GM18858 (cell line): ENCODE measurements around the gene YY1.
"Not testable (repeated sequence)": the region's sequence is repeated elsewhere in the genome, so short reads cannot be mapped to it uniquely, and the experiment has no call there.

Experiments used
- ATAC-seq: cut with Tn5 transposase; IDR thresholded peaks from one replicate; pipeline ENCODE4 v1.9.1; 2021; ENCODE audit not compliant: unreplicated experiment

YY1 gene

DNA sequence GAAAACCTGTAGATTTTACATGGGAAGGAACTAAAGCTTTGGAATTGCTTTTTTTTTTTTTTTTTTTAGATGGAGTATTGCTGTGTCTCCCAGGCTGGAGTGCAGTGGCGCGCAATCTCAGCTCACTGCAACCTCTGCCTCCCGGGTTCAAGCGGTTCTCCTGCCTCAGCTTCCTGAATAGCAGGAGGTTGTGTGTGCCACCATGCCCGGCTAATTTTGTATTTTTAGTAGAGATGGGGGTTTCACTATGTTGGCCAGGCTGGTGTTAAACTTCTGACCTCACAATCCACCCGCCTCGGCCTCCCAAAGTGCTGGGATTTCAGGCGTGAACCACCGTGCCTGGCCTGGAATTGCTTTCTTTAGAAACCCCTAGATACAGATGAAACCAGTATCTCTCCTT is 44.5 kb downstream of the YY1 start:
- ATAC-seq = not testable (repeated sequence)

DNA sequence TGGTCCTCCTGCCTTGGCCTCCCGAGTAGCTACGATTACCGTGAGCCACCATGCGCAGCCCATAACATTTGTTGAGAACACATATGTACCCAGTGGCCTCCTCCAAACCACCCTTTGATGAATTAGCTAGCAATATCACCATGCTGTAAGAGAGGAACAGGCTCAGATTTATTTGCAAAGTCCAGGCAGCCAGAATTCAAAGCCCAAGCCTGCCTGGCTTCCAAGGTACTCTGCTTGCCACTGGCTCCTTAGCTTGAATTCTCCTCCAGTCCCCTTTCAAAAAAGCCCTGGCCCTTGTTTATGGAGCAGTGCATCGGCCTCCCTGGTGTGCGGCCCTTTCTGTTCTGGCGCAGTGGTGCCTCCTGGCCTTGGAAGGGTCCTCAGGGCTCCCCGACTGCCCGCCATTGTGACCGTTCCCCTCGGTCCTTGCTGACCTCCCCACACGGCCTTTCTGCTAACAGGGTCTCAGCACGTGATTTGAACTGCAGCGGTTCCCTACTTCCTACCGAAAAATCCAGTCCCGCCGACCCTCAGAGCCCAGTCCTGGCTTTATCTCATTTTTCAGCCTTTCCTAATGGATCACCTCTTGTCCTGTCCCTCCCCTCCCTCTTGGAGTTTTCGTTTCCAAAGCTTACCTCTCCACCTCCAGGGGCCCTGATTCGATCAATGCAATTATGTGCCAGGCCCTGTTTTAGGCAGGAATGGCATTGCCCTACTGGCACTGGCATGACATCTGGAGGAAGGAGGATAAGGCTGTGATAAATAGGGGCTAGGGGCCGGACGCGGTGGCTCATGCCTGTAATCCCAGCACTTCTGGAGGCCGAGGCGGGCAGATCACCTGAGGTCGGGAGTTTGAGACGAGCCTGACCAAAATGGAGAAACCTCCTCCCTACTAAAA is 45.3 kb downstream of the YY1 start:
- ATAC-seq = no peak

DNA sequence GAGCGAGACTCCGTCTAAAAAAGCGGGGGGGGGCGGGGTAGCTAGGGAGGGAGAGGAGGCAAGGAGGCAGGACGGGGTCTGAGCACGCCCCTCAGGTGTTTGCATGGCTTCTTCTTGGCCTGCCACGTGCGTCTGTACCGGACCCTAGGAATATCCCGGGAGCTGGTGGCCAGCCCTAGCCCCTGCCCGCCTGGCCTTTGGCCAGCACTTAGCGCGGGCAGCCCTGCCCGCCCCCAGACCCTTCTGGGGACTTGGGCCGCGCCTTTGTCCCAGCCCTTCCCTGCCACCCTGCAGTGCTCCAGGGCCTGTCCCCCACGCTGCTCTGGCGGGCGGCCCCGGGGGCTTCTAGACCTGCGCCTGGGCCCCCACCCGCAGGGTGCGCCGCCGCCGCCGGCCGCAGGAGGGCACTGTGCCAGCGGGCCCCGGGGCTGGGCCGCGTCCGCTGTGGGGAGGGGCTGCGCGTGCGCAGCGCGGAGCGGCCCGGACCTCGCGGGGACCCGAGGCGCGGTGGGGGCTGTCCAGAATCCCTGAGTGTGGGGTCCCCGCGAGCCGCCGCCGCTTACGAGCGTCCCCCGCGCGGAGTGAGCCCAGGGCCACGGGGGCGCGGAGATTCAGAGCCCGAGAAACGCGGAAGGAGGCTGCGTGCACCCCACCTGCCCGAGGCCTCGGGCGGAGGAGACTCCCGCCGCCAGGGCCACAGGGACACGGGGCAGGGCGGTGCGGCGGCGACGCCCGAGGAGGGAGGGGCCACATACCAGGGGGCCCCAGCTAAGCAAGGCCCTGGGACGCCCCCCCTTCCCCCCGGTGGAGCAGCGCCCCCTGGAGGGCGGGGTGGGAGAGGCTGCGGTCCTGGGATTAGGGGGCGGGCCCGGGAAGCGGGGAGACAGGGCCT is 46.3 kb downstream of the YY1 start:
- peak; percentile 78 for ATAC-seq

DNA sequence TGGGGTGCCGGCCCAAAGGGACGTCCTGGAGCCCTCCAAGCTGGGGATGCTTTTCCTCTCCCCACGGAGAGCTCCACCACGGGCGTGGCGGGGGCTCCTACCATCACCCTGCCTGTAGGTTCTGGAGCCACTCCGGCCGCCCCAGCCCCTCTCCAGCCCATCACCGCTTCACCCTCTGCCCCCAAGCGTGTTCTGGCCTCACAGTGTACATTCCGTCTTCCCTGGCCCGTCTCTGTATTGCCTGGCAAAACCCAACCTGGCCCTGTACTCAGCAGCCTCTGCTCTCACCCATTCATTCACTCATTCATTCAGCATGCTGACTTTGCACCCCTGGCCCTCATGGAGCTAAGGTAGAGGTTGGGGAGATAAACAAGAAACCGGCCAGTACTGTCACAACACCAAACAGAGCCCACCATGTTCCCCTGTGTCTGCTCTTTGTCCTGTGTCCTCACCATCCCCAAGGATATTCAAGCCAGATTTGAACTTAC is 47.0 kb downstream of the YY1 start:
- ATAC-seq = no peak

DNA sequence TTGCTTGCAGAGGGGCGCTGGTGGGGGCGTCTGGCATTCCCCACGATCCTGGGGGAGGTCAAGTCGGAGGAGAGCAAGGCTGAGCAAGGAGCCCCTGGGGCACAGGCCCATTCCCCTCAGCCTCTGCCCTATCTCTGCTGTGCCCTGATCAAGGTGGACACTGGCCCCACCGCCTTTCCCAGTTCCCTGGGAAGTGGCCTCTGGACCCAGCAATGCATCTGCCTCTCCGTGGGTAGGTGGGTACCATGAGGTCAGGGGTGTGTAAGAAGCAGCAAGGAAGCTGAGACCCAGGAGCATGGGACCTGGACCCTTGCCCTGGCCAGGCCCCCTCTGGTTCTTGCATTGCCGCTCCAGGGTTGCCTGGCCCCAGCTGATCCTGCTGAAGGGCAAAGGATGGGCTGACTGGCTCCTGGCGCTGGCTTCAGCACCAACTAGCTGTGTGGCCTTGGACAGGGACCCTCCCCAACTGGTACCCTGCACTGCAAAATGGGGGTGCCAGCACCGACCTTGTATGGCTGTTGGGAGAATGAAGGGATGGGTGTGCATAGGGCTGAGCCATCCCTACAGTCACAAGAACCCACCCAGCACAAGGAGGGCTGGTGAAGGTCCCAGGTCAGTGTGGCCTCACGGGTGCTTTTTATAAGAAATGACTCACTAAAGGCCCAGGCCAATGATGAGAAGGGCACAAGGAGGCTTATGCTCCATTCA is 47.7 kb downstream of the YY1 start:
- no peak for ATAC-seq

DNA sequence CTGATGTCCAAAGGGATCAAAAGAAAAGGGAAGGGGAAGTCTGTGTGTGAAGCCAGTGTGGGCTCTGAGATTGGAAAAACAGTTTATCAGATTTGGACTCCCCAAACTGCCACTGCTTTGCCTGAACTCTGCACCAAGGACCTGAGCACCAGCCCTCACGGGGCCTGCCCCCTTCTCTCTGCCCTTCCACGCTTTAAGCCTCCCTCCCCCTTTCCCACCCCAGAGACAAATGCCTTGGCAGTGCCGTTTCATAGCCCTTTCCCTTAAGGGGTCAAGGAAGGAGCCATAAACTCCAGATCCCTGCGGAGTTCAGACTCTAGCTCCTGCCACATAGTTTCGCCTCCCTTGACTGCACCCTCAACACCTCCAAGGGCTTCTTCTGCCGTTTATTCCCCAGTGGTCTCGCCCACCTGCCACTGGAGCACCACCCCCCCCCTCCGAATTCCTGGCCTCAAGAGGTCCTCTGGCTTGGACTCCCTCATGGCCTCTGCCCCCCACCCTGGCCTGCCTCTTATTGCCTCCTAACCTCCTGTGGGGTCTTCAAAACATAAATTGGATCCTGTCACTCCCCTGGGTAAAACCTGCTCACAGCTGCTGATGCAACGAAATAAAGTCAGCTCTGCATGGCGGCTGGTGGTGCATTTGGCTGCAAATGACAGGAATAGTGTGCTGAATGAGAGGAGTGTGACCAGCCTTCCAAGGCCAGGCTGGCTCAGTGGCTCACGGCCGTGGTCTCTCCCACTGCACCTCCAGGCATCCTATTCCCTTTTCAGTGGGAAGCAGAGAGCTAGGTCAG is 48.5 kb downstream of the YY1 start:
- ATAC-seq = no peak

DNA sequence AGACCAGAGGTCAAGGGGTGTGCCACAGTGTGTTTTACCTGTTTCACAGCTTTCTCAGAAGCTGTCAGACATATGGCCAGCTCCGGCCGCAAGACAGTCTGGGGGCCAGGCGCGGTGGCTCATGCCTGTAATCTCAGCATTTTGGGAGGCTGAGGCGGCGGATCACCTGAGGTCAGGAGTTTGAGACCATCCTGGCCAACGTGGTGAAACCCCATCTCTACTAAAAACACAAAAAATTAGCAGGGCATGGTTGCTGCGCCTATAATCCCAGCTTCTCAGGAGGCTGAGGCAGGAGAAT is 49.0 kb downstream of the YY1 start:
- not testable (repeated sequence) for ATAC-seq

DNA sequence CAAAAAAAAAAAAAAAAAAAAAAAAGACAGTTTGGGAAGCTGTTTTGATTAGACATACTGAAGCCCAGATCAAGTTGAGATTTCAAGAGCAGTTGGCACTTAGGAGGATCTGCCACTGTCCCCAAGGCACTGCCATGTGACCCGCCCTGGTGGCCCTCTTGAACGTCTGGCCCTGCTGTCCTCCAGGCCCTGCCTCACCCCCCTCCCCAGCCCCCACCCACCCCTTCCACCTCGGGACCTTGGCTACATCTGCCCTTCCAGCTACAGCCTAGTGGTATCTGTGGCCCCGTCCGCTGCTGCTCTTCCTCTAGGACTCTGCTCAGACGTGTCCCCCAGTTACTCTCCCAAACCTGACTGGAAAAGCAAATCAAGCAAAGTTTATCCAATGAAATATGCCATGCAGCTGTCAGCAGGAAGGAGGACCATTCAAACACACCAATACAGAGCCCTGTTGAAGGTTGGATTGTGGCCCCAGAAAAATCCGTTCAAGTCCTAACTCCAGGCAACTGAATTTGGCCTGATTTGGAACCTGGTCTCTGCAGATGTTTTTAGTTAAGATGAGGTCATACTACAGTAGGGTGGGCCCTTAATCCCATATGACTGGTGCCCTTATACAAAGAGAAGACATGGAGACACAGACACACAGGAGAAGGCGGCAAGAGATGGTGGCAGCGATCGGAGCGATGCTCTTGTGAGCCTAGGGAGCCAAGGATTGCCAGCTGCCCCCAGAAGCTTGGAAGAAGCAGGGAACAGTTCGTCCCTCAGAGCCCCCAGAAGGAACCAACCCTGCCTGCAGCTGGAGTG is 49.6 kb downstream of the YY1 start:
- no peak for ATAC-seq

DNA sequence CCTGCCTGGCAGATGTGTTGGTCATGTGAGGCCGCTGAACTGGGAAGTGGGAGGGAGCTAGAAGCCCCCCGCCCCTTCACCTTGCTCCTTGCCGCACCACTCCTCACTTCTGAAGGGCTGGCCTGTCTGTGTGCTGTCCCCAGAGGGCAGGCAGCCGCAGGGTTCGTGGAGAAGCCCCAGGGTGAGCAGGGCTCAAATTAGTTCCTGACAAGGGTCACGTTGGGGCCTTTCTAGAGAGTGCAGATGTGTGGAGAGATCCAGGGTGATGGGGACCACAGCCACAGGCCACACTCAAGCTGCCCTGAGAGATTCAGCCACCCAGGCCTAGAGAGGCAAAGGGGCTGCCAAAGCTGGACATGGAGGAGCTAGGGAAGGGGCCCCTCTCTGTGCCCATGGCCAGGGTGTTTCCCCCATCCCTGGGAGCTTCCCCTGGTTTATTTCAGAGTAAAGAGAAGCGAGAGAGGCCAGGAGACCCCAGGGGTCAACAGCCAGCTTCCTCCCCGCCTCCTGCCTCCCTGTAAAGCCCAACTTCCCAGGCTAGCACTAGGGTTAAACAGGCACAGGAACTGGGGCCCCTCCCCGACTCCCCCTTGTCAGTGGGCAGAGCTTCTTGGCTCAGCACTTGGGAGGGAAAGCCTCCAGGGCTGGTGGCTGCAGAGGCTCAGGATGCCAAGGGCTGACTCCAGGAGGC is 51.1 kb downstream of the YY1 start:
- ATAC-seq = no peak

DNA sequence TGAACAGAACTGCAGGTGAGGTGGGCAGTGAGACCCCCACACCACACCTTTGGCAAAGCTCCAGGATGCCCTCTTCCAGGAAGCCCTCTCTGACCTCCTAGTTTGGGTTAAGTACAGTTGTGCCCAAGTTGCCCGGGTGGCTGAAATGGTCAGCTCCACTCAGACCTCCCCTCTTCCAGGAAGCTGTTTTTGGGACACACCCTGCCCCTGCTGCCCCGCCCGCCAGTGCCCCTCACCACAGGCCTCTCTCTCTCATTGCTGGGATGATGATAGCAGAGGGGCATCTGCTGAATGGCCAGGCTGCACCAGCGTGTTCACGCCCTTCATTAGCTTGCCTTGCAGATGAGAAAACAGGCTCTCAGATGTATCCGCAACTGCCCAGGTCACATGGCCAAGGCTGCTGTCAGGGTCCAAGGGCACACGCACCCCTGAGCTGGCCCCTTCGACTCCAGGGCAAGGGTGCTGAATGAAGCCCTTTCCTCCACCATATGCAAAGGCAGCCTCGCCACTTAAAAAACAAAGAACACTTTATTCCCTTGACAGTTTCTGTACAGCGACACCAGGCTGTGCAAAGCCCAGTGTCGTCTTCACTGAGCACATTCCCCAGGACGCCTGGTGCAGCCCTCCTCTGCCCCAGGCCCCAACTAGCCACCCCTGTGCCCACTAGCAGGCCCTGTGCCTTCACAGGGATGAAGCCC is 51.8 kb downstream of the YY1 start:
- no peak for ATAC-seq

DNA sequence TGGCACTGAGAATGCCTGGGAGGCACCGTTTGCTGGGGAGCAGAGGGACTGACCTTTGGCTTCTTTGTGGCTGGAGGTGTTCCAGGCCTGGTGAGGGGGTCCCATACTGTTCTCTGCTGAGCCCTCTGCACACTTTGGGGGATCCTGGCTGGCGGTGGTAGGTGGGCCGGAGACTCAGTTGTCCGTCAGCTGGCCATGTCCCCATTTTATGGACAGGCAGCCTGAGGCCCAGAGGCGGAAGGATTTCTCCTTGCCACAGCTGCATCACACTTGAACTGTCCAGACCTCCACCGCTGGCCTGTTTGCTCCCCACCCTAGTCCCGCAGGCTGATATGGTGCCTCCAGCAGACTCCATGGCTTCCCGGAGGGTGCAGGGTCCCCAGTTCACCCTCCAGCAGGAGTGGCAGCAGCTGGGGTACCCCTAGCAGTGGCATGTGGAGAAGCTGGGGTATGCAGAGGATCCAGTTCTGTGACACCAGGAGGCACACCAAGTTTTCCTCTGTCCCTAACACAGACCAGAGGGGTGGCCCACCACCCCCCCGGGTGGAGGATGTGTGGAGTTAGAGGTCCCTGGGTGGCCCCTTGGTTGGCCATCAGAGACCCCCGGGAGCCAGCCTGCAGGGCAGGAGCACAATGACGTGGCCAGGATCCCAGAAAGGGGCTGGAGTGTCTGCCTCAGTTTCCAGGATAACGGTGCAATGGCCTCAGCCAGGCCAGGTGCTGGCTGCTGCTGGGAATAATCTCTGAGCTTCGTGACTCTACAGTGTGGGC is 52.5 kb downstream of the YY1 start:
- ATAC-seq = no peak

DNA sequence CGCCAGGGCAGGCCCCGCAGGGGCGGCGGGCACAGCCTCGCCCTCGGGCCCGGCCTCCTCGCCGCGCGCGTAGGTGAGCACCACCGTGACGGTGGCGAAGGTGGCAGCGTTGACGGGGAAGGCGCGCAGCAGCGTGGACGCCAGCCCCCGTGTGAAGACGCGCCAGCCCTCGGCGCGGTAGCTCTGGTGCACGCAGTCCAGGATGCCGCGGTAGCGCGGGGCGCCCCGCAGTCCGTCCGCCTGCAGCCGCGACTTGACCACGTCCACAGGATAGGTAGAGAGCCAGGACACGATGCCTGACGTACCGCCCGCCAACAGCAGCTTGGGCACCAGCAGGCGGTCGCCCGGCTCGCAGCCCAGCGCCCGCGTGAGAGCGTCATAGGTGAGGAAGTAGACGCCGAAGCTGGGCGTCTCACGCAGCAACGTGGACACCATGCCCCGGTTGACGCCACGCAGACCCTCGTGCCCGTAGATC is 53.4 kb downstream of the YY1 start:
- no peak for ATAC-seq

DNA sequence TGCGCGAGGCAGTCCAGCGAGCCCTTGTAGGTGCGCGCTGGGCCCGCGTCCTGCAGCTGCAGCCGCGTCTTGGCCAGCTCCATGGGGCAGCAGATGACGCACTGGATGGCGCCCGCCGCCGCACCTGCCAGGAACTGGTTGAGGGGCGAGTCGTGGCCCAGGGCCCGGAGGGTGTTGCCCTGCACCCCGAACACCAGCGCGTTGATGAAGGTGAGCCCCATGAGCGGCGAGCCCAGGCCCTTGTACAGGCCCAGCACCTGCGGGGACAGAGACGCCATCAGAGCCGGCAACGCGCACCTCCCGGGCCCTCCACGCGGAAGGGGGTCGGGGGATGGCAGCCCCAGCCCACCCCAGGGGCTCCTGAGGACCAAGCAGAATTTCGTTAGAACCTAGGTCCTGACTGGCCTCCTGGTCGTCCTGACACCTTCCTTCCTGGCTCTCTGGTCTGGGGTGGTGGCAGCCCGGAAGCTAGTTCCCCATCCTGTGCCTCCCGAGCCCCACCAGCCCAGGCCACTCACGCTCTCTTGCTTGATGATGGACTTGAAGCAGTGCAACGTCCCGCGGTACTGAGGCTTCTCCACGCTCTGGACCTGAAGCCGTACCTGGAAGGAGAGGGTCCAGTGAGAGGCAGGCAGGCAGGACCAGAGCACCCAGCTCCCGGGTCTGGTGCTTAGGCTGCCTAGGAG is 54.0 kb downstream of the YY1 start:
- ATAC-seq = no peak

DNA sequence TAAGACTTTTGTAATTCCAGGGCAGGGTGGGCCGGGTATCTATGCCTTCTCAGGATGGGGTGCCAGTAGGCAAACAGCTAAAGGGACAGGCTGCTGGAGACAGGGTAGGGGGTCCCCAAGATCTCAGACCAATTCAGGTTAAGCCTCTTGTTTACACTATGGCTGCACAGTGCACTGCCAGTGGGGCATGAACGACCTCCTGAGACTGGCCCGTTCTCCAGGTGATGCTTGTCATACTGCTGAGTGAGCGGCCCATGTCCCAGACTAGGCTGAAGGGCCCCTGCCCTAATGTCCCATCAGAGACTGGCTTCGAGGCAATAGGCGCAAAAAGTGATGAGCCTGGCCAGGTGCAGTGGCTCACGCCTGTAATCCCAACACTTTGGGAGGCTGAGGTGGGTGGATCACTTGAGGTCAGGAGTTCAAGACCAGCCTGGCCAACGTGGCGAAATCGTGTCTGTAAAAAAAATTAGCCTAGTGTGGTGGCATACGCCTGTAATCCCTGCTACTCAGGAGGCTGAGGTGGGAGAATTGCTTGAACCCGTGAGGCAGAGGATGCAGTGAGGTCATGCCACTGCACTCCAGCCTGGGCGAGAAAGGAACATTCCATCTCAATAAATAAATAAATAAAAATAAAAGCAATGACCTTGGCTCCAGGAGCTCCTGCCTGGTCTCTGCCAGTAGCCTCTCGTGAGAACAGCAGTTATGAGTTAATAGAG is 54.7 kb downstream of the YY1 start:
- no peak for ATAC-seq

DNA sequence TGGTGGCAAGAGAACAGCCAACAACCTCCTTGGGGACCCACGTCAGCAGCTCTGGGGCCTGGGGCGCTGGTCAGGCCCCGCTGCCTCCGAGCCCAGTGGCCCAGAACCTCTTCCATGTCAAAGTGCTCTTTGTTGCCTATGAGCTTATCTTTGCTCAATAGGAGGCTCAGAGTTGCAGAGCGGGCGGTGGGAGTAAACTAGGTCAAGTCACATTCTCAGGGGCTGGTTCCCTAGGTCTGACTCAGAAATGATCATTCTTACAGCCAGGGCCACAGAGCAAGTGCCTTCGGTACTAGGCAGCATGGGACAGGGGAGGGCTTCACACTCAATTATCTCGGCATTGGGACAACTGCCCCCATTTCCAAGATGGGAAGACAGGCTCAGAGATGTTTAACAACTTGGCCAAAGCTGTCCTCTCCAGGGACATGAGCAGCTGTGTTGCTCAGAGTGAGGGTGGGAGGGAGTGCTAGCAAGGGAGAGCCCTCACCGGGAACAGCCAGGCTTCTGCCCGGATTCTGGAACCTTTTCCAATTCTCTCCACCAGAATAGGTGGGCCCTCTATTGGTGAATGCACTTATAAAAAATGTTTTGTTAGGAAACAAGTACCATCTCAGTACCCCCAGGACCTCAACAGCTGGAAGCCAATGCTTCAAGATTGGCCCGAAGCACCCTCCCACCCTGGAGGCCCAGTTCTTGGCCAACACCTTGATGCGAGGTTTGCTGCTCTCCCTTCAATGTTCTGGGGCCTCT is 55.4 kb downstream of the YY1 start:
- ATAC-seq = no peak

DNA sequence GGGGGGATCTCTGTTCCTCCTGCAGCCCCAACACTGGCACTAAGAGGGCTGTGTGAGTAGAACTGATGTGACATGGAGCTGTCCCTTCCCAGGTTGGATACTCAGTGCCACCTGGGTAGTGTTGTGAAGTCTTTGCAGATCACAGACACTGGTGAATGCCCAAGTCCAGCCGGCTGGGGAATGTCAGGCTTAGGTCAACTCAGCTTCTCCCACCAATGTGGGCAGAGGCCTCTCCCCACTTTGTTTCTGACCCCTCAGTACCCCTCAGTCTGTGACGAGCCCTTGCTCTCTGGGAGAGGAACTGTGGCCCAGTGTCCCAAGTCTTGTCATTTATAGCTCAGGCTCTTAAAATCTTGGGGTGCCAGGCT is 56.0 kb downstream of the YY1 start:
- no peak for ATAC-seq
